GM10266 (cell line): Measurements from ENCODE around the gene ALOX15B.

Source experiments
- DNase-seq: peaks from one replicate; pipeline ENCODE4 v3.0.0; 2012; ENCODE audit errors: extremely low spot score
- TF ChIP-seq, protein P1 (sequence below): IDR thresholded peaks from 2 replicates; pipeline ENCODE4 v1.5.1; 2012; ENCODE audit warnings: mild to moderate bottlenecking, low read depth; ENCODE audit not compliant: control insufficient read depth, insufficient read depth; ENCODE audit errors: missing control alignments

ALOX15B gene

GRCh38 chr17:8005967-8006730 lies 32.7 kb upstream of the ALOX15B start:
- DNase-seq = no peak
- TF ChIP-seq, protein P1, sequence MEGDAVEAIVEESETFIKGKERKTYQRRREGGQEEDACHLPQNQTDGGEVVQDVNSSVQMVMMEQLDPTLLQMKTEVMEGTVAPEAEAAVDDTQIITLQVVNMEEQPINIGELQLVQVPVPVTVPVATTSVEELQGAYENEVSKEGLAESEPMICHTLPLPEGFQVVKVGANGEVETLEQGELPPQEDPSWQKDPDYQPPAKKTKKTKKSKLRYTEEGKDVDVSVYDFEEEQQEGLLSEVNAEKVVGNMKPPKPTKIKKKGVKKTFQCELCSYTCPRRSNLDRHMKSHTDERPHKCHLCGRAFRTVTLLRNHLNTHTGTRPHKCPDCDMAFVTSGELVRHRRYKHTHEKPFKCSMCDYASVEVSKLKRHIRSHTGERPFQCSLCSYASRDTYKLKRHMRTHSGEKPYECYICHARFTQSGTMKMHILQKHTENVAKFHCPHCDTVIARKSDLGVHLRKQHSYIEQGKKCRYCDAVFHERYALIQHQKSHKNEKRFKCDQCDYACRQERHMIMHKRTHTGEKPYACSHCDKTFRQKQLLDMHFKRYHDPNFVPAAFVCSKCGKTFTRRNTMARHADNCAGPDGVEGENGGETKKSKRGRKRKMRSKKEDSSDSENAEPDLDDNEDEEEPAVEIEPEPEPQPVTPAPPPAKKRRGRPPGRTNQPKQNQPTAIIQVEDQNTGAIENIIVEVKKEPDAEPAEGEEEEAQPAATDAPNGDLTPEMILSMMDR = no peak

DNA sequence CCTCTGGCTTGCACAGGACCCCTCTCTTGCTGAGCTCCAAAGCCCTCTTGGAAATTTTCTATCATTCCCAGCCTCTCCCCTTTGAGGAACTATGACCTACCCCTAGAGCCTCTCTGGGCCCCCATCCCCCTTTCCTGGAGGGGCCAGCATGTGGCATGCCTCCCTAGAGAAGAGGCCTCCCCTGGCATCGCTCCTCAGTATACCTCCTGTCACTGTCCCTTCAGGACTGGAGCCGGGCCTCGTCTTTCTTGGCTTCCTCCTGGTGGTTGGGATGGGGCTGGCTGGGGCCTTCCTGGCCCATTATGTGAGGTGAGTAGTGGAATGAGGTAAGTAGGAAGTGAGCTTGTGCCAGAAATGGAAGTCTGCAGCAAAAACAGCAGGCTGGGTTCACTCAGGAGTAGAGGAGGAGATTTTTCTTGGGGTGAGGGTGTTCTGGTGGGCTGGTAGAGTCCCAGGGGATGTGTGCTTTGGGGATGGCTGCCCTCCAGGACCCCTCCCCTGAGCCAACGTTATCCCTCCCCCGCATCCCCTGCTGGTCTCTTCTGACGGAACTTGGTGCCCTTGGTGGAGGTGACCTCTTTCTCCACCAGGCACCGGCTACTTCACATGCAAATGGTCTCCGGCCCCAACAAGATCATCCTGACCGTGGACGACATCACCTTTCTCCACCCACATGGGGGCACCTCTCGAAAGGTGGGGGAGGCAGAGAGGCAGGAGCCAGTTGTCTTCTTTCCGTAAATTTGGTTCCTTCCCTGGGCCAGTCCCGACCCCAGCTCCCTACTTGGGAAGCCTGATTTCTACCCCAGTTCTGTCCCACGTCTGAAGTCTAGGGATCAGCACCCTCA lies 31.8 kb upstream of the ALOX15B start:
- no peak for DNase-seq
- TF ChIP-seq, protein P1 = no peak

DNA sequence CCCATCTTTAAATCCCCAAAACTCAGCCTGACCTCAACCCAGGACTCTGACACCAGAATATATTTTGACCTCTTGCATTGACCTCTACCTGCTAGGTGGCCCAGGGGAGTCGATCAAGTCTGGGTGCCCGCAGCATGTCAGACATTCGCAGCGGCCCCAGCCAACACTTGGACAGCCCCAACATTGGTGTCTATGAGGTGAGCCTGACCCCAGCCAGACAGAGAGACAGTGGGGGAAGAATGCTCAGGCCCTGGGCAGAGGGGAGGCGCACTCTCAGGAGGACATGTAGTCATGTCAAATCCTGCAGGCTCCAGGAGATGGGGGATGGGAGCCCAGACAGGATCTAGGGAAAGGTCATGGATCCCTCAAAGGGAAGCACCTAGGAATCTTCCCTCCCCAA lies 31.0 kb upstream of the ALOX15B start:
- TF ChIP-seq, protein P1 = no peak
- no peak for DNase-seq

- DNase-seq = no peak
- TF ChIP-seq, protein P1 = no peak
Measured at GRCh38 chr17:8012045-8012580, 26.7 kb upstream of the ALOX15B start.

DNA sequence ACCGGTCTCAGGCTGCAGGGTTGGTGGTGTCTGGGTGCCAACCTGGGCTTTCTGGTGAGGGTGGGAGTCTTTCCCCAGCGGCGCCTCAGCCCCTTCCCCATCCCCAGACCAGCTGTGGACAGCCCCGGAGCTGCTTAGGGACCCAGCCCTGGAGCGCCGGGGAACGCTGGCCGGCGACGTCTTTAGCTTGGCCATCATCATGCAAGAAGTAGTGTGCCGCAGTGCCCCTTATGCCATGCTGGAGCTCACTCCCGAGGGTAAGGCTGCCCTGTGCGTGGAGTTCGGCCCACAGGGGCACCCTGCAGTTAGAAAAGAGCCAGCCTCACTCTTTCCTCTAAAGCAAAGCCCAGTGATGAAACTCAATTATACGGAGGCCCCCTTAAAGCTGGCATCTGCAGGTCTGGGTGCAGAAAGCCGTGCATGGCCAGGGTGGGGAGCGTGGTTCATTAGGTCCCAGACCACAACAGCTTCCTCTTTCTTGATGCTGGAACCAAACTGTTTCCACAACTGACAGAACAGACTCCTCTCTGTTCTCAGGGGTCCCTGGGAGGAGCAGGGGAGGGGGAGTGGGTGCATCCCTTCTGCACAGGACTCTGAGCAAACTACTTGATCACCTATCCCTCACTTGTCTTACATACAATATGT lies 25.7 kb upstream of the ALOX15B start:
- DNase-seq = no peak
- TF ChIP-seq, protein P1 = no peak

- TF ChIP-seq, protein P1 = no peak
Measured at GRCh38 chr17:8013731-8014557, 24.9 kb upstream of the ALOX15B start.

More at GRCh38 chr17:8013731-8014557, 24.9 kb upstream of the ALOX15B start:
- DNase-seq = no peak
